ENCODE data around the gene NLRP6.
"Not testable (repeated sequence)": the region's sequence is repeated elsewhere in the genome, so short reads cannot be mapped to it uniquely, and the experiment has no call there.

Gene NLRP6

GRCh38 chr11:325796-326591, 47.8 kb downstream of the NLRP6 start:
- H3K9me3 ChIP-seq (ENCODE audit: control extremely low read depth in 1 of 5, control insufficient read depth in 4 of 5, insufficient read depth in 2 of 5, low read depth in 1 of 5, low read length in 4 of 5) = no peaks in the 10 kb centered on the region
- H3K27me3 ChIP-seq (replicated peaks in 2 of 5; ENCODE audit: control insufficient read depth in 4 of 5, insufficient read depth in 5 of 5, low read length in 4 of 5) = no peaks in the 10 kb centered on the region
- ChIA-PET POLR2A (interaction anchor here (1.3 kb wide), 1 partner anchor 30 kb away, joined by 7 read pairs; no protein-coding TSS in a partner anchor), CTCF (interaction anchor here (1.0 kb wide), 1 partner anchor 9 kb away, joined by 4 read pairs; no protein-coding TSS in a partner anchor)
- H3K27ac ChIP-seq (ENCODE audit: insufficient read depth in 1 of 2, low read depth in 1 of 2, low read length in 2 of 2, poor library complexity in 1 of 2, severe bottlenecking in 2 of 2) = peak overlapping the region in 1 of 2 experiments; percentile 71
- peak overlapping the region in 1 of 7 experiments; percentile 45 for H3K4me3 ChIP-seq (ENCODE audit: control insufficient read depth in 1 of 7, extremely low read depth in 1 of 7, insufficient read depth in 4 of 7, low read depth in 2 of 7, low read length in 6 of 7)
- H3K4me1 ChIP-seq (ENCODE audit: control extremely low read depth in 1 of 4, control insufficient read depth in 4 of 4, insufficient read depth in 4 of 4, low read length in 3 of 4) = peaks cover 2 to 65% (median 27%) of the 10 kb centered on the region in 4 experiments
- no peaks in the 10 kb centered on the region for H3K36me3 ChIP-seq (ENCODE audit: control insufficient read depth in 4 of 4, insufficient read depth in 4 of 4, low read length in 3 of 4)
- 90% methylated on average over 19 of the region's 30 CpGs for WGBS (ENCODE audit: insufficient coverage)
- no peak for DNase-seq

- WGBS (ENCODE audit: insufficient coverage) = 65% methylated on average over 6 of the region's 6 CpGs
- ChIA-PET POLR2A (interaction anchor here (1.3 kb wide), 1 partner anchor 29 kb away, joined by 7 read pairs; no protein-coding TSS in a partner anchor), CTCF (interaction anchor here (1.4 kb wide), 1 partner anchor 17 kb away, joined by 6 read pairs; no protein-coding TSS in a partner anchor)
- Histone ChIP-seq H3K27me3 (replicated peaks in 2 of 5; ENCODE audit: control insufficient read depth in 4 of 5, insufficient read depth in 5 of 5, low read length in 4 of 5) (no peaks in the 10 kb centered on the region), H3K4me3 (ENCODE audit: control insufficient read depth in 1 of 7, extremely low read depth in 1 of 7, insufficient read depth in 4 of 7, low read depth in 2 of 7, low read length in 6 of 7) (peak overlapping the region in 3 of 7 experiments; percentile 45 to 57 (median 53)), H3K4me1 (ENCODE audit: control extremely low read depth in 1 of 4, control insufficient read depth in 4 of 4, insufficient read depth in 4 of 4, low read length in 3 of 4) (peaks cover 2 to 68% (median 29%) of the 10 kb centered on the region in 4 experiments), H3K27ac (ENCODE audit: insufficient read depth in 1 of 2, low read depth in 1 of 2, low read length in 2 of 2, poor library complexity in 1 of 2, severe bottlenecking in 2 of 2) (peak overlapping the region in 1 of 2 experiments; percentile 71), H3K9me3 (ENCODE audit: control extremely low read depth in 1 of 5, control insufficient read depth in 4 of 5, insufficient read depth in 2 of 5, low read depth in 1 of 5, low read length in 4 of 5) (no peaks in the 10 kb centered on the region), H3K36me3 (ENCODE audit: control insufficient read depth in 4 of 4, insufficient read depth in 4 of 4, low read length in 3 of 4) (no peaks in the 10 kb centered on the region)
- DNase-seq = no peak
These were observed 48.3 kb downstream of the NLRP6 start for GRCh38 chr11:326592-326841.

GRCh38 chr11:326842-327580, 48.8 kb downstream of the NLRP6 start:
- Histone ChIP-seq H3K4me1 (ENCODE audit: control extremely low read depth in 1 of 4, control insufficient read depth in 4 of 4, insufficient read depth in 4 of 4, low read length in 3 of 4) (peaks cover 2 to 70% (median 30%) of the 10 kb centered on the region in 4 experiments), H3K27ac (ENCODE audit: insufficient read depth in 1 of 2, low read depth in 1 of 2, low read length in 2 of 2, poor library complexity in 1 of 2, severe bottlenecking in 2 of 2) (peak overlapping the region in 1 of 2 experiments; percentile 71), H3K9me3 (ENCODE audit: control extremely low read depth in 1 of 5, control insufficient read depth in 4 of 5, insufficient read depth in 2 of 5, low read depth in 1 of 5, low read length in 4 of 5) (no peaks in the 10 kb centered on the region), H3K36me3 (ENCODE audit: control insufficient read depth in 4 of 4, insufficient read depth in 4 of 4, low read length in 3 of 4) (no peaks in the 10 kb centered on the region), H3K4me3 (ENCODE audit: control insufficient read depth in 1 of 7, extremely low read depth in 1 of 7, insufficient read depth in 4 of 7, low read depth in 2 of 7, low read length in 6 of 7) (peak overlapping the region in 4 of 7 experiments; percentile 45 to 57 (median 52)), H3K27me3 (replicated peaks in 2 of 5; ENCODE audit: control insufficient read depth in 4 of 5, insufficient read depth in 5 of 5, low read length in 4 of 5) (no peaks in the 10 kb centered on the region)
- CTCF ChIA-PET = interaction anchor here (0.8 to 1.8 kb wide), 6 partner anchors 13 to 34 kb away, joined by 3 to 8 read pairs (median 4); no protein-coding TSS in a partner anchor
- WGBS (ENCODE audit: insufficient coverage) = 14% methylated on average over 17 of the region's 19 CpGs
- POLR2A ChIA-PET = interaction anchor here (1.3 kb wide), 1 partner anchor 29 kb away, joined by 7 read pairs; no protein-coding TSS in a partner anchor
- peak; percentile 57 to 85 (median 81) for DNase-seq

GRCh38 chr11:327581-327923, 49.3 kb downstream of the NLRP6 start:
- POLR2A ChIA-PET = interaction anchor here (0.6 to 1.3 kb wide), 2 partner anchors 24 to 28 kb away, joined by 6 to 7 read pairs; no protein-coding TSS in a partner anchor
- Histone ChIP-seq H3K4me3 (ENCODE audit: control insufficient read depth in 1 of 7, extremely low read depth in 1 of 7, insufficient read depth in 4 of 7, low read depth in 2 of 7, low read length in 6 of 7) (peak overlapping the region in 4 of 7 experiments; percentile 45 to 57 (median 52)), H3K36me3 (ENCODE audit: control insufficient read depth in 4 of 4, insufficient read depth in 4 of 4, low read length in 3 of 4) (no peaks in the 10 kb centered on the region), H3K9me3 (ENCODE audit: control extremely low read depth in 1 of 5, control insufficient read depth in 4 of 5, insufficient read depth in 2 of 5, low read depth in 1 of 5, low read length in 4 of 5) (no peaks in the 10 kb centered on the region), H3K27ac (ENCODE audit: insufficient read depth in 1 of 2, low read depth in 1 of 2, low read length in 2 of 2, poor library complexity in 1 of 2, severe bottlenecking in 2 of 2) (peak overlapping the region in 1 of 2 experiments; percentile 71), H3K4me1 (ENCODE audit: control extremely low read depth in 1 of 4, control insufficient read depth in 4 of 4, insufficient read depth in 4 of 4, low read length in 3 of 4) (peaks cover 2 to 70% (median 30%) of the 10 kb centered on the region in 4 experiments), H3K27me3 (replicated peaks in 2 of 5; ENCODE audit: control insufficient read depth in 4 of 5, insufficient read depth in 5 of 5, low read length in 4 of 5) (no peaks in the 10 kb centered on the region)
- no peak for DNase-seq
- CTCF ChIA-PET = interaction anchor here (0.8 to 1.8 kb wide), 6 partner anchors 13 to 34 kb away, joined by 3 to 8 read pairs (median 4); no protein-coding TSS in a partner anchor
- no CpG with 5 or more reads among the region's 3 CpGs for WGBS (ENCODE audit: insufficient coverage)

- H3K4me3 ChIP-seq (ENCODE audit: control insufficient read depth in 1 of 7, extremely low read depth in 1 of 7, insufficient read depth in 4 of 7, low read depth in 2 of 7, low read length in 6 of 7) = no peak overlapping the region
- H3K9me3 ChIP-seq (ENCODE audit: control extremely low read depth in 1 of 5, control insufficient read depth in 4 of 5, insufficient read depth in 2 of 5, low read depth in 1 of 5, low read length in 4 of 5) = peaks cover 0 to 1% (median 0%) of the 10 kb centered on the region in 5 experiments
- no peaks in the 10 kb centered on the region for H3K36me3 ChIP-seq (ENCODE audit: control insufficient read depth in 4 of 4, insufficient read depth in 4 of 4, low read length in 3 of 4)
- ChIA-PET POLR2A (interaction anchor here (0.6 kb wide), 1 partner anchor 25 kb away, joined by 6 read pairs; no protein-coding TSS in a partner anchor), CTCF (interaction anchor here (0.8 to 1.8 kb wide), 5 partner anchors 12 to 33 kb away, joined by 3 to 8 read pairs (median 4); no protein-coding TSS in a partner anchor)
- WGBS (ENCODE audit: insufficient coverage) = 97% methylated on average over 13 of the region's 13 CpGs
- no peak for DNase-seq
- peaks cover 2 to 74% (median 31%) of the 10 kb centered on the region in 4 experiments for H3K4me1 ChIP-seq (ENCODE audit: control extremely low read depth in 1 of 4, control insufficient read depth in 4 of 4, insufficient read depth in 4 of 4, low read length in 3 of 4)
- H3K27me3 ChIP-seq (replicated peaks in 2 of 5; ENCODE audit: control insufficient read depth in 4 of 5, insufficient read depth in 5 of 5, low read length in 4 of 5) = no peaks in the 10 kb centered on the region
- peak overlapping the region in 1 of 2 experiments; percentile 71 for H3K27ac ChIP-seq (ENCODE audit: insufficient read depth in 1 of 2, low read depth in 1 of 2, low read length in 2 of 2, poor library complexity in 1 of 2, severe bottlenecking in 2 of 2)
These were observed 49.8 kb downstream of the NLRP6 start for GRCh38 chr11:328012-328411.

GRCh38 chr11:328516-329100, 50.4 kb downstream of the NLRP6 start:
- POLR2A ChIA-PET; DNase-seq; H3K9me3 ChIP-seq (ENCODE audit: control extremely low read depth in 1 of 5, control insufficient read depth in 4 of 5, insufficient read depth in 2 of 5, low read depth in 1 of 5, low read length in 4 of 5); H3K36me3 ChIP-seq (ENCODE audit: control insufficient read depth in 4 of 4, insufficient read depth in 4 of 4, low read length in 3 of 4); H3K4me3 ChIP-seq (ENCODE audit: control insufficient read depth in 1 of 7, extremely low read depth in 1 of 7, insufficient read depth in 4 of 7, low read depth in 2 of 7, low read length in 6 of 7); H3K27me3 ChIP-seq (replicated peaks in 2 of 5; ENCODE audit: control insufficient read depth in 4 of 5, insufficient read depth in 5 of 5, low read length in 4 of 5): not testable (repeated sequence)
- H3K4me1 ChIP-seq (ENCODE audit: control extremely low read depth in 1 of 4, control insufficient read depth in 4 of 4, insufficient read depth in 4 of 4, low read length in 3 of 4) = peaks cover 2 to 74% (median 32%) of the 10 kb centered on the region in 4 experiments
- WGBS (ENCODE audit: insufficient coverage) = 100% methylated on average over 6 of the region's 15 CpGs
- CTCF ChIA-PET = interaction anchor here (1.5 to 1.9 kb wide), 5 partner anchors 11 to 27 kb away, joined by 3 to 16 read pairs (median 8); no protein-coding TSS in a partner anchor
- peak overlapping the region in 1 of 2 experiments; percentile 71 for H3K27ac ChIP-seq (ENCODE audit: insufficient read depth in 1 of 2, low read depth in 1 of 2, low read length in 2 of 2, poor library complexity in 1 of 2, severe bottlenecking in 2 of 2)
